ENCODE results near the gene TBL1XR1. TPM values are rescaled to one million over a fixed set of nuclear protein-coding genes. Genes with fewer than 3 reads are reported as not detected.

TBL1XR1 gene
- total RNA-seq, 2 donors from 2014 or later: 75.8 to 156 TPM

DNA sequence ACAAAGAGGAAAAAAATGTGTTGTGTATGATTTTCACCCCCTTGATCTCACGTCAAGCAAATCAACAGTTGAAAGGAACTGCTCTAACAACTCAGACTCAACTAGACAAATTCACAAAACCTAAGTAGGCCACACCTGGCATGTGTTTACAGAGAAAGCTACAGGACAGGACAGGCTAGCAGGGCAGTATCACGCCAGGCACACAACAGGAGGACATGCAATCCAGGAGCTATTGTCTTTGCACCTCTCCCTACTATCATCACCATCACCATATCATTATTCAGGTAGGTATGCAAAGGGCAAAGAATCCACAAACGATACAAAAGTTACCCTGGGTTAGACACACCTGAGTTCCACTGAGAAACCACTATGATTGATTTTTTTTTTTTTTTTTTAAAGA, 86.4 kb downstream of the TBL1XR1 start:
- no peaks in the 10 kb centered on the region for H3K9me3 ChIP-seq
- intact Hi-C loops (cut with DNase I): no loop called here
- peaks cover 14% of the 10 kb centered on the region for H3K4me1 ChIP-seq (replicated peaks)
- H3K27me3 ChIP-seq (replicated peaks; ENCODE audit: insufficient read depth): no peaks in the 10 kb centered on the region
- H3K27ac ChIP-seq: no peak overlapping the region
- WGBS: 53% methylated on average over 3 of the region's 3 CpGs
- TF ChIP-seq POLR2A (IDR thresholded peaks at IDR 0.05) (no peak), POLR2AphosphoS5 (IDR thresholded peaks at IDR 0.05) (peak; percentile 33)
- TF ChIP-seq, protein P1, sequence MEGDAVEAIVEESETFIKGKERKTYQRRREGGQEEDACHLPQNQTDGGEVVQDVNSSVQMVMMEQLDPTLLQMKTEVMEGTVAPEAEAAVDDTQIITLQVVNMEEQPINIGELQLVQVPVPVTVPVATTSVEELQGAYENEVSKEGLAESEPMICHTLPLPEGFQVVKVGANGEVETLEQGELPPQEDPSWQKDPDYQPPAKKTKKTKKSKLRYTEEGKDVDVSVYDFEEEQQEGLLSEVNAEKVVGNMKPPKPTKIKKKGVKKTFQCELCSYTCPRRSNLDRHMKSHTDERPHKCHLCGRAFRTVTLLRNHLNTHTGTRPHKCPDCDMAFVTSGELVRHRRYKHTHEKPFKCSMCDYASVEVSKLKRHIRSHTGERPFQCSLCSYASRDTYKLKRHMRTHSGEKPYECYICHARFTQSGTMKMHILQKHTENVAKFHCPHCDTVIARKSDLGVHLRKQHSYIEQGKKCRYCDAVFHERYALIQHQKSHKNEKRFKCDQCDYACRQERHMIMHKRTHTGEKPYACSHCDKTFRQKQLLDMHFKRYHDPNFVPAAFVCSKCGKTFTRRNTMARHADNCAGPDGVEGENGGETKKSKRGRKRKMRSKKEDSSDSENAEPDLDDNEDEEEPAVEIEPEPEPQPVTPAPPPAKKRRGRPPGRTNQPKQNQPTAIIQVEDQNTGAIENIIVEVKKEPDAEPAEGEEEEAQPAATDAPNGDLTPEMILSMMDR (IDR thresholded peaks at IDR 0.05): no peak
- DNase-seq (ENCODE audit: low spot score): no peak
- no peaks in the 10 kb centered on the region for H3K36me3 ChIP-seq
- H3K4me3 ChIP-seq: no peak overlapping the region

- TF ChIP-seq POLR2AphosphoS5 (IDR thresholded peaks at IDR 0.05): no peak
- no peak for TF ChIP-seq POLR2A (IDR thresholded peaks at IDR 0.05)
- TF ChIP-seq, protein P1 (IDR thresholded peaks at IDR 0.05): no peak
- intact Hi-C loops (cut with DNase I): no loop called here
- H3K36me3 ChIP-seq: no peaks in the 10 kb centered on the region
- H3K4me3 ChIP-seq: no peak overlapping the region
- 72% methylated on average over 2 of the region's 2 CpGs for WGBS
- no peak overlapping the region for H3K27ac ChIP-seq
- no peaks in the 10 kb centered on the region for H3K9me3 ChIP-seq
- no peak for DNase-seq (ENCODE audit: low spot score)
- peaks cover 14% of the 10 kb centered on the region for H3K4me1 ChIP-seq (replicated peaks)
- H3K27me3 ChIP-seq (replicated peaks; ENCODE audit: insufficient read depth): no peaks in the 10 kb centered on the region
These were observed 86.9 kb downstream of the TBL1XR1 start for GRCh38 chr3:177110386-177110785.

DNA sequence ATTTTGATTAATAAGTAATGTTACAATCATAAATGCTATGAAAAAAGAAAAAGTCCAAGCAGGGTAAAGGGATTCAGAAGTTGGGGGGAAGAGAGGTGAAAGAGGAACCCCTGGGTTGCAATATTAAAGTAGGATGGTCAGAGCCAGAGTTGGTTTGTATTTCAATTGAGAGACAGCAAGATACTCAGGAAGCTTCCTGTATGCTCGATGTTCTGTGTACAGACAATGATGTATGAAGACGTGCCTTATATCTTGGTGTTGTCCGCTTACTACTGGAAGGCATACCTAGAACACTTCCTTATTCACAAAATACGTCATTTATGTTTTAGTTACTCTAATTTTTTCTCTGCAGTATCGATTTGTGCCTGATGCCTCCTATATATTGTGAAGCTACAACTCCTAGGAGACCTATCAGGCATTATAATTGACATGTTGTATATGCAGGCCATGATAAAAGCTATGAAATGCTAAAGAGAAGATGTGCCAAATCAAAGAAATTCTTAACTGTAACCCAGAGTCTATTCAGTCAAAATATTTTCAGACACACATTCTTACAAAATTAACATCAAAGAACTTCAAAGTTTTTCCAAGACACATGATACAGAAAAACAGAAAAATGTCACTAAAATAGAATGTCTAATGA, 87.5 kb downstream of the TBL1XR1 start:
- peaks cover 14% of the 10 kb centered on the region for H3K4me1 ChIP-seq (replicated peaks)
- no peak overlapping the region for H3K27ac ChIP-seq
- no peak for DNase-seq (ENCODE audit: low spot score)
- intact Hi-C loops (cut with DNase I): no loop called here
- H3K9me3 ChIP-seq: no peaks in the 10 kb centered on the region
- H3K27me3 ChIP-seq (replicated peaks; ENCODE audit: insufficient read depth): no peaks in the 10 kb centered on the region
- TF ChIP-seq POLR2AphosphoS5 (IDR thresholded peaks at IDR 0.05): no peak
- WGBS: 89% methylated on average over 5 of the region's 5 CpGs
- H3K4me3 ChIP-seq: no peak overlapping the region
- no peaks in the 10 kb centered on the region for H3K36me3 ChIP-seq

DNA sequence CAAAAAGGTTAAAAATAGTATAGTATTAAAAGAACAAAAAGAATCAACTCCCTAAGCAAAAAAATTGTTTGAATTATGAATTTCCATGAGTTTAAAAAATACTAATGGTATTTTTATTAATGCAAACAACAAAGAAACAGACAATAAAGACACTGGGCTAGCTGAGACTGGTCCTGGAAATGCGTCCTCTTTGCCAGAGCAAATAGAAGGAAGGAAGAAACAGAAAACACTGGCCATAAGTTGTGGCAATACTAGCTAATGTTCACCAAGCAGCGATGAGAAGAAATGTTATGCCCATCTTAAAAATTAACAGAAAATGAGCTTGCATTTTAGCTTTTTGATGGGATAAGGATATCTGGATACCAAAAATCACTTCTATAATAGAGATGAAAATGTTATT, 88.6 kb downstream of the TBL1XR1 start:
- DNase-seq (ENCODE audit: low spot score): peak; percentile 36
- no peaks in the 10 kb centered on the region for H3K9me3 ChIP-seq
- H3K36me3 ChIP-seq: no peaks in the 10 kb centered on the region
- H3K4me3 ChIP-seq: no peak overlapping the region
- H3K27ac ChIP-seq: no peak overlapping the region
- peaks cover 14% of the 10 kb centered on the region for H3K4me1 ChIP-seq (replicated peaks)
- intact Hi-C loops (cut with DNase I): no loop called here
- WGBS: 45% methylated on average over 2 of the region's 2 CpGs
- TF ChIP-seq POLR2AphosphoS5 (IDR thresholded peaks at IDR 0.05) (peak; percentile 49), POLR2A (IDR thresholded peaks at IDR 0.05) (no peak)
- TF ChIP-seq, protein P1 (IDR thresholded peaks at IDR 0.05): no peak
- no peaks in the 10 kb centered on the region for H3K27me3 ChIP-seq (replicated peaks; ENCODE audit: insufficient read depth)

DNA sequence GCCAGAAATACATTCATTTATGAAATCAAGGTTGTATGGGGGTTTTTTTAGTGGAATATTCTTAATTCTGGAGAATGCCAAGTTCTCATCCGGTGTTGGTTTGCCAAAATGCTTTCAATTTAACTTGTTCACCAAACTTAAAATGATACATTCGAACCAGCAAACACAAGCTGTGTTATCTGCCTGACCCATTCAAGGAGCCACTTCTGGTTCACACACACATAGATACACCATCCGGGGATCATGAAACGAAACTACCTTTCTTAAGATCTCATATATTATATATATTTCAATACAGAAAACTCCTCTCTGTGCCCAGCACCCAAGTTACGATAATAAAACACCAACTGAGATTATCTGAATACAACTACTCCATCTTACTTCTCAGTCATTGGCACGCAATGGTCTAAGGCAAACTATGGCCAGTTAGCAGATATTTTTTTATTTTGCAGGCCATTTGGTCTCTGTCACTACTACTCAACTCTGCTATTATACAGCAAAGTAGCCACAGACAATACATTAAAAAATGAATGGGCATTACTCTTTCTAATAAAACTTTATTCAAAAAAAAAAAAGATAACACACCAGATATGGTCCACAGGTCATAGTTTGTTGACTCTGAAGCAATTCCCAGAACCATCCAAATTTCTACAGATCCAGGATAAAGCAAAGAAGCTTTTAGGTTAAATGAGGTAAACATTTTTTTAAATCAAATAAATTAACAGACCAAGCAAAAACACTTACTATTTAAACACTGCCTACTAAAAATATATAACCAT, 89.6 kb downstream of the TBL1XR1 start:
- H3K27ac ChIP-seq: no peak overlapping the region
- TF ChIP-seq, protein P1 (IDR thresholded peaks at IDR 0.05): no peak
- TF ChIP-seq POLR2AphosphoS5 (IDR thresholded peaks at IDR 0.05) (no peak), POLR2A (IDR thresholded peaks at IDR 0.05) (no peak)
- 88% methylated on average over 6 of the region's 6 CpGs for WGBS
- H3K4me1 ChIP-seq (replicated peaks): peaks cover 14% of the 10 kb centered on the region
- no peak overlapping the region for H3K4me3 ChIP-seq
- H3K9me3 ChIP-seq: no peaks in the 10 kb centered on the region
- no peak for DNase-seq (ENCODE audit: low spot score)
- H3K27me3 ChIP-seq (replicated peaks; ENCODE audit: insufficient read depth): no peaks in the 10 kb centered on the region
- intact Hi-C loops (cut with DNase I): no loop called here
- H3K36me3 ChIP-seq: no peaks in the 10 kb centered on the region

Data from prostate gland (tissue), 2 donors.